Measurements from ENCODE around the gene ACTG1. TPM values are rescaled to one million over a fixed set of nuclear protein-coding genes. Genes with fewer than 3 reads are reported as not detected.

The ACTG1 gene
- total RNA-seq: 1,000 to 10,000 TPM; 6,005 to 7,523 TPM

GRCh38 chr17:81512562-81513371 lies at the start of gene ACTG1:
Gene ACTG1, minus strand, starts transcription at chr17:81512799. Its CDS starts 445 bp downstream, at chr17:81512354.

DNA sequence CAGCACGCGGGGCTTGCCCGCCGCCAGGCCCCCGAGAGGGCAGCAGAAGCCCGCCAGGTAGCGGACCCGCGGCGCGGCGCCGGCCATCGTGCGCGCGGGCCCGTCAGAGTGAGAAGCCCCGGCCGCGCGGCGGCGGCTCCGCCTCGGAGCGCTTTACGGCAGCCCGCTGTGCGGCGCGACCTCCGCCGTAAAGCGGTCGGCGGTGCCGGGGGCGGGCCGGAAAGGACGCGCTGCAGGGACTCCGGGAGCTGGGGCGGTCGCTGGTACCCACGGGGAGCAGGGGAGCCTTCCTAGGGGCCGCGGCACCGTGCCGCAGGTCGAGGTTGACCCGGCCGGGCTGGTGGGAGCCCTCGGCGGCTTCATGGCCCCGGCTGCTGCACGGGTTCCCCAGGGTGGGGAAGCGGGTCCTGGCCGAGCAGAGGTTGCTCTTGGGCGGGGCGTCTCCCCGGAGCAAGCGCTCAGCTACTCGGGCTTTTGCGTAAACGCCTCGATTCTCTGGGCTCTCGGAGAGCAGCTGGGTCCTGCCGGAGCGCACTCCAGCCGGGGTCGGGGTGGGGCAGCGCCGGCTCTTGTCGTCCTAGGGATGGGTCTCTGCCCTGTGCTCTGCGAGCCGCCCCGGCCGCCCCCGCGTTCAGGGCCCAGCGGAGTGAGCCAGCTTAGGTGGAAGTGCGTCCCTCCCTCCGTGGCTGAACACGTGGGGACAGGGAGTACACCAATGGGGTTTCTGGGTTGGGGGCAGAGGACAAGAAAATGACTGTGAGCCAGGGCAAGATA lies 39.8 kb upstream of the ACTG1 start, which contains the start of gene FAAP100:
Gene FAAP100, minus strand, starts transcription at position 110 of the 774 bp plus-strand sequence. Its CDS starts 23 bp downstream, at position 87.

DNA sequence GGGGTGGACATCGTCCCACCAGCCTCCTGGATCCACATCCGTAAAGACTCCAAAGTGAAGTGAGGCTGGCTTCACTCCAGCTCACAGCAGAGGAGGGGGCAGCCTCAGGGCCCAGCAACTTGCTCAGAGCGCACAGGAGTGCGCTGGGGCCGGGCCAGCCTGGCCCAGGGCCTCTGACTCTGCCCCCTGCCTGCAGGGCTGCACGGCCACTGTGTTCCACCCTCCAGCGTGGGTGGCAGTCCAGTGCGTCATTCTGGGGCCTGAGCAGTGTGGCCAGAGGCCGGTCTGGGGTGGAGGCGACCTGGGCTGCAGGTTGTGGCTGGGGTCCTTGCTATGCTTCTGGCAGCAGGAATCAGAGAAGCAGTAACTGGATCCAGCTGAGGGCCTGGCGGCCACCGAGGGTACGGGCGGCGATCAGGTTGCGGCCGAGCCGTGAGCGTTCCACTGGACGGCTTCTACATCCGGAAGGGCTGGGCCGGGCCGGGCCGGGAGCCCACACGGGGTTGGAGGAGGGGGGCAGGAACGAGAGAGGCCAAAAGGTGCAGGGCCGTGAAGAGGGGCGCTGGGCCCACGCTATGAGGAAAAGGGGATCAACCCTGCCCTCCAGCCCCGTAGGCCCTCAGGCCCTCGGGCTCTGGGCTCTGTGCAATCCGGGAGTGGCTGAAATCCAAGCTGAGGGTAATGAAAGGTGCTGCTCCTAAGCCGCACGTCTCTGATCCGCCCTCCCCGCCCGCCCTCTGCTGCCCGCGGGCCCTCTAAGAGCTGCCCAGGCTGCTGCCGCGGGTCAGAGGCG lies 15.2 kb upstream of the ACTG1 start, which contains the start of gene FSCN2:
Gene FSCN2, plus strand, starts transcription at position 787 of the 793 bp plus-strand sequence. CDS start 155 bp downstream, outside the sequence.

Other genes starting within 250 kb of the ACTG1 start
- gene SLC38A10, start 217.5 kb downstream of the ACTG1 start, total RNA-seq: 10 to 100 TPM; 59.9 to 78.8 TPM
- gene BAHCC1, start 117.3 kb downstream of the ACTG1 start, total RNA-seq: 10 to 100 TPM; 19.3 to 21.3 TPM
- gene FSCN2, start 15.6 kb upstream of the ACTG1 start, total RNA-seq: under 1 TPM; 0.34 to 0.67 TPM
- gene FAAP100, start 39.6 kb upstream of the ACTG1 start, total RNA-seq: 10 to 100 TPM; 19.6 to 20.0 TPM
- 100 to 1,000 TPM; 135 to 147 TPM for gene NPLOC4, start 124.3 kb upstream of the ACTG1 start, total RNA-seq
- 100 to 1,000 TPM in 1 of 2 donors, 10 to 100 TPM in 1; 77.6 to 121 TPM for gene TSPAN10, start 124.4 kb upstream of the ACTG1 start, total RNA-seq
- gene PDE6G, start 143.7 kb upstream of the ACTG1 start, total RNA-seq: 1 to 10 TPM in 1 of 2 donors, under 1 TPM in 1; 1.00 to 1.0 TPM
- gene OXLD1, start 153.8 kb upstream of the ACTG1 start, total RNA-seq: 10 to 100 TPM; 32.0 to 38.0 TPM
- 10 to 100 TPM in 1 of 2 donors, 1 to 10 TPM in 1; 4.8 to 10.7 TPM for gene CCDC137, start 153.9 kb upstream of the ACTG1 start, total RNA-seq
- gene ARL16, start 171.0 kb upstream of the ACTG1 start, total RNA-seq: 10 to 100 TPM; 14.0 to 17.6 TPM
- 100 to 1,000 TPM in 1 of 2 donors, 10 to 100 TPM in 1; 87.1 to 105 TPM for gene HGS, start 171.2 kb upstream of the ACTG1 start, total RNA-seq
- 10 to 100 TPM; 18.6 to 30.6 TPM for gene MRPL12, start 190.6 kb upstream of the ACTG1 start, total RNA-seq
- gene SLC25A10, start 199.5 kb upstream of the ACTG1 start, total RNA-seq: 10 to 100 TPM; 12.7 to 27.6 TPM